Type B pancreatic cell (in vitro differentiated cells): ENCODE measurements around the gene POU2F3. TPM values are rescaled to one million over a fixed set of nuclear protein-coding genes. Genes with fewer than 3 reads are reported as not detected.

Experiments used
- DNase-seq: peaks from one replicate; pipeline ENCODE4 v3.0.0; 2021; ENCODE audit warnings: mixed read lengths; ENCODE audit not compliant: unreplicated experiment; ENCODE audit errors: extremely low spot score
- H3K27ac Mint-ChIP-seq: 2 replicates; pipeline ENCODE4 v1.8.0; 2021; ENCODE audit warnings: mild to moderate bottlenecking, mixed read lengths
- H3K27me3 Mint-ChIP-seq: 2 replicates; pipeline ENCODE4 v1.8.0; 2021; ENCODE audit warnings: mixed read lengths
- H3K36me3 Mint-ChIP-seq: 2 replicates; pipeline ENCODE4 v1.8.0; 2021; ENCODE audit warnings: mixed read lengths
- H3K4me1 Mint-ChIP-seq: one replicate; pipeline ENCODE4 v1.8.0; 2021; ENCODE audit warnings: mixed read lengths; ENCODE audit not compliant: unreplicated experiment
- H3K4me3 Mint-ChIP-seq: 2 replicates; pipeline ENCODE4 v1.8.0; 2021; ENCODE audit warnings: mild to moderate bottlenecking, mixed read lengths
- H3K9me3 Mint-ChIP-seq: 2 replicates; pipeline ENCODE4 v1.8.0; 2021; ENCODE audit warnings: mixed read lengths
- CTCF ChIP-seq: fragments of 200-600 bp; sonication (generic); conservative IDR thresholded peaks from 2 replicates; pipeline ENCODE4 v1.5.0; 2021; ENCODE audit warnings: antibody characterized with exemption, mild to moderate bottlenecking
- total RNA-seq: library from RNA; stranded (reverse); gene quantifications from 2 replicates; pipeline ENCODE4 v1.2.1, GENCODE V29; 2021; ENCODE audit warnings: low replicate concordance

POU2F3 gene
- total RNA-seq, 1 donor from 2014 or later = 1.4 TPM

DNA sequence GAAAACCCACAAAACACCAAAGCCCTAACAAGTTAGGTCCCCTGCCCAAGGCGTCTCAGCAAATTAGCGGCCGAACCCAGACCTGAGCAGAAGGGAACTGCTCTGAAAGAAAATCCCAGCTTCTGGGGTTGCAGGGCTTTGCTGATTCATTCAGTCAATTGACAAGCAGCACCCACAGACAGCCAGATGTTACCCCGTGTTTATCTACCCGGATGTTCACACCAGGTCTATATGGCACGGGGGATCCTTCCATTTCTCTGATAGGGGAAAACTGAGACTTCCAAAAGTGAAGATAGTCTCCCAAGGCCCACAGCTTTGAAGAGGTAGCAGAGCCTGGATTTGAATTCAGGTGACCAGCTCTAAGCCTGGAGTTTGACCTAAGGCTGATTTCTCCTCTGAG lies 43.1 kb upstream of the POU2F3 start:
- Mint-ChIP-seq H3K4me3 (no peak overlapping the region), H3K27me3 (peaks cover 19% of the 10 kb centered on the region), H3K36me3 (no peaks in the 10 kb centered on the region), H3K27ac (peak overlapping the region; percentile 52), H3K4me1 (peaks cover 46% of the 10 kb centered on the region), H3K9me3 (no peaks in the 10 kb centered on the region)
- no peak for DNase-seq
- TF ChIP-seq CTCF = no peak

- H3K36me3 Mint-ChIP-seq = no peaks in the 10 kb centered on the region
- peak overlapping the region; percentile 72 for H3K4me3 Mint-ChIP-seq
- H3K27me3 Mint-ChIP-seq = peaks cover 19% of the 10 kb centered on the region
- peak overlapping the region; percentile 70 for H3K27ac Mint-ChIP-seq
- no peaks in the 10 kb centered on the region for H3K9me3 Mint-ChIP-seq
- DNase-seq = no peak
- peak; percentile 19 for TF ChIP-seq CTCF
- peaks cover 46% of the 10 kb centered on the region for H3K4me1 Mint-ChIP-seq
These were observed 42.6 kb upstream of the POU2F3 start for GRCh38 chr11:120197251-120197891.

- H3K27ac Mint-ChIP-seq = no peak overlapping the region
- peaks cover 47% of the 10 kb centered on the region for H3K4me1 Mint-ChIP-seq
- no peak for DNase-seq
- no peaks in the 10 kb centered on the region for H3K36me3 Mint-ChIP-seq
- H3K4me3 Mint-ChIP-seq = no peak overlapping the region
- peaks cover 19% of the 10 kb centered on the region for H3K27me3 Mint-ChIP-seq
- no peaks in the 10 kb centered on the region for H3K9me3 Mint-ChIP-seq
- TF ChIP-seq CTCF = no peak
These were observed 42.0 kb upstream of the POU2F3 start for GRCh38 chr11:120197977-120198376.

DNA sequence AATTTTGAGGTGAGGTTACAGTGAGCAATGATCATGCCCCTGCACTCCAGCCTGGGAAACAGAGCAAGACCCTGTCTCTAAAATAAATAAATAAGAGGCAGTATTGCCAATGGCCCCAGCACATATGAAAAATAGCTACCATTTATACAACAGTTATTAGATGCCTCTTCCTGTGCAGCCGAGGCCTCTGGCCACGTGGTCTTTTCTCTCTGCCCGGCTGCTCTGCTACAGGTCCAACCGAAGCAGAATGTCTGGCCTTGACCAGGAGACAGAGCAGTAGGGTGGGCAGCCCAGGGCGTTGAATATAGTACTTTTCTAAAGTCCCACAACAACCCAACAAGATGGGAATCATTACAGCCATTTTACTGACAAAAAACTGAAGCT lies 41.5 kb upstream of the POU2F3 start:
- TF ChIP-seq CTCF = no peak
- Mint-ChIP-seq H3K4me1 (peaks cover 47% of the 10 kb centered on the region), H3K9me3 (no peaks in the 10 kb centered on the region), H3K4me3 (no peak overlapping the region), H3K27ac (peak overlapping the region; percentile 39), H3K36me3 (no peaks in the 10 kb centered on the region), H3K27me3 (peaks cover 21% of the 10 kb centered on the region)
- no peak for DNase-seq

DNA sequence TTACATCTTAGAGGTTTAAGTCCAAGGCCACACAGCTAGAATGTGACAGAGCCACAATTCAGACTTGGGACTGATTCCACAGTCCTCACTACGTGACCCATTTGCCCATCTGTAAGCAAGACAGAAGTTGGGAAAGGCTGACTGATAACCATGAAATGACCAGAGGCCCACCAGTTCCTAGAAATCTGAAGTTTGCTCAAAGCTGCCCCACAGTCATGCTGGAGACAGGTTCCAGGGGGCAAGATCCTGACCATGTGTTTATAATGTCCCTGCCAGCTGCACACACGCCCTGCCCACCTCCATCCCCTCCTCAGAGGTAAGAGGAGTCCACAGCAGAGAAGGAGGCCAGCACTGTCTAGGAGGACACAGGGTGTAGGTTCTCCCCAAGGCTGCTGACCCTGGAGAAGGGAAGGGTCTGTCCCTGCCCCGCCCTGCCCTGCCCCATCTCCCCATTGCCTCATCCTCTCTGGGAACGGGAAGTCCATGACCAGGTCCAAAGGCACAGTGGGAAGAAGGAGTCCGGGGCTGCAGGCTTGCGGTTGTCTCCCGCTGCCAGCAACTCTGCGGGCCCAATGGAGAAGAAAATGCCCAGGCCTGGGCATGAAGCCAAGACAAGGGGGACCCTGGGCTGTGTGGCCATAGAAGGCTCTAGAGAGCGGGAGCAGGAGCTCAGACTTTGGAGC lies 41.0 kb upstream of the POU2F3 start:
- Mint-ChIP-seq H3K27me3 (peaks cover 21% of the 10 kb centered on the region), H3K4me1 (peaks cover 47% of the 10 kb centered on the region), H3K36me3 (no peaks in the 10 kb centered on the region), H3K4me3 (no peak overlapping the region), H3K9me3 (no peaks in the 10 kb centered on the region), H3K27ac (peak overlapping the region; percentile 39)
- no peak for TF ChIP-seq CTCF
- no peak for DNase-seq
